ENCODE measurements around the gene KDM4B. TPM values are rescaled to one million over a fixed set of nuclear protein-coding genes. Genes with fewer than 3 reads are reported as not detected.

The KDM4B gene
- total and polyA plus RNA-seq, 4 donors = 3.2 to 19.7 (median 12.9) TPM

GRCh38 chr19:4929186-4929585 lies 39.7 kb upstream of the KDM4B start:
- Histone ChIP-seq H3K36me3 (ENCODE audit: control insufficient read depth in 4 of 4, insufficient read depth in 3 of 4, low read depth in 1 of 4, low read length in 3 of 4) (no peaks in the 10 kb centered on the region), H3K9ac (ENCODE audit: low read depth in 1 of 2, low read length in 2 of 2) (no peak overlapping the region), H3K27me3 (ENCODE audit: control insufficient read depth in 4 of 4, insufficient read depth in 4 of 4, low read length in 3 of 4) (no peaks in the 10 kb centered on the region), H3K4me1 (ENCODE audit: control insufficient read depth in 4 of 4, insufficient read depth in 4 of 4, low read length in 3 of 4) (no peaks in the 10 kb centered on the region), H3K9me3 (ENCODE audit: control insufficient read depth in 4 of 4, low read length in 3 of 4) (no peaks in the 10 kb centered on the region), H3K4me3 (ENCODE audit: low read depth in 1 of 3, low read length in 3 of 3) (no peak overlapping the region), H3K27ac (ENCODE audit: low read depth in 1 of 2, low read length in 2 of 2) (no peak overlapping the region)
- TF ChIP-seq, protein P1, sequence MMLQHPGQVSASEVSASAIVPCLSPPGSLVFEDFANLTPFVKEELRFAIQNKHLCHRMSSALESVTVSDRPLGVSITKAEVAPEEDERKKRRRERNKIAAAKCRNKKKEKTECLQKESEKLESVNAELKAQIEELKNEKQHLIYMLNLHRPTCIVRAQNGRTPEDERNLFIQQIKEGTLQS (IDR thresholded peaks at IDR 0.05) = no peak
- TF ChIP-seq MAX (IDR thresholded peaks at IDR 0.05) = no peak
- TF ChIP-seq FOXA2 (IDR thresholded peaks at IDR 0.05) = no peak
- no peak for TF ChIP-seq TAF1 (conservative IDR thresholded peaks at IDR 0.05)
- TF ChIP-seq YY1 (IDR thresholded peaks at IDR 0.05) = no peak
- no peak for TF ChIP-seq RAD21 (IDR thresholded peaks at IDR 0.05)
- no peak for TF ChIP-seq SP1 (IDR thresholded peaks at IDR 0.05)
- no peak for TF ChIP-seq NR2F2 (IDR thresholded peaks at IDR 0.05)
- no peak for TF ChIP-seq ZBTB33 (IDR thresholded peaks at IDR 0.05)
- no peak for TF ChIP-seq EGR1 (IDR thresholded peaks at IDR 0.05; ENCODE audit: low read depth in 2 of 2)
- TF ChIP-seq, protein P2, sequence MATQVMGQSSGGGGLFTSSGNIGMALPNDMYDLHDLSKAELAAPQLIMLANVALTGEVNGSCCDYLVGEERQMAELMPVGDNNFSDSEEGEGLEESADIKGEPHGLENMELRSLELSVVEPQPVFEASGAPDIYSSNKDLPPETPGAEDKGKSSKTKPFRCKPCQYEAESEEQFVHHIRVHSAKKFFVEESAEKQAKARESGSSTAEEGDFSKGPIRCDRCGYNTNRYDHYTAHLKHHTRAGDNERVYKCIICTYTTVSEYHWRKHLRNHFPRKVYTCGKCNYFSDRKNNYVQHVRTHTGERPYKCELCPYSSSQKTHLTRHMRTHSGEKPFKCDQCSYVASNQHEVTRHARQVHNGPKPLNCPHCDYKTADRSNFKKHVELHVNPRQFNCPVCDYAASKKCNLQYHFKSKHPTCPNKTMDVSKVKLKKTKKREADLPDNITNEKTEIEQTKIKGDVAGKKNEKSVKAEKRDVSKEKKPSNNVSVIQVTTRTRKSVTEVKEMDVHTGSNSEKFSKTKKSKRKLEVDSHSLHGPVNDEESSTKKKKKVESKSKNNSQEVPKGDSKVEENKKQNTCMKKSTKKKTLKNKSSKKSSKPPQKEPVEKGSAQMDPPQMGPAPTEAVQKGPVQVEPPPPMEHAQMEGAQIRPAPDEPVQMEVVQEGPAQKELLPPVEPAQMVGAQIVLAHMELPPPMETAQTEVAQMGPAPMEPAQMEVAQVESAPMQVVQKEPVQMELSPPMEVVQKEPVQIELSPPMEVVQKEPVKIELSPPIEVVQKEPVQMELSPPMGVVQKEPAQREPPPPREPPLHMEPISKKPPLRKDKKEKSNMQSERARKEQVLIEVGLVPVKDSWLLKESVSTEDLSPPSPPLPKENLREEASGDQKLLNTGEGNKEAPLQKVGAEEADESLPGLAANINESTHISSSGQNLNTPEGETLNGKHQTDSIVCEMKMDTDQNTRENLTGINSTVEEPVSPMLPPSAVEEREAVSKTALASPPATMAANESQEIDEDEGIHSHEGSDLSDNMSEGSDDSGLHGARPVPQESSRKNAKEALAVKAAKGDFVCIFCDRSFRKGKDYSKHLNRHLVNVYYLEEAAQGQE (IDR thresholded peaks at IDR 0.05) = no peak
- TF ChIP-seq GABPA (IDR thresholded peaks at IDR 0.05 in 1 of 2, conservative IDR thresholded peaks at IDR 0.05 in 1 of 2) = no peak
- no peak for TF ChIP-seq JUND (IDR thresholded peaks at IDR 0.05)
- TF ChIP-seq RXRA (IDR thresholded peaks at IDR 0.05) = no peak
- no peak for TF ChIP-seq FOXA1 (IDR thresholded peaks at IDR 0.05)
- DNase-seq (ENCODE audit: low spot score) = no peak
- WGBS = 96% methylated on average over 22 of the region's 22 CpGs

DNA sequence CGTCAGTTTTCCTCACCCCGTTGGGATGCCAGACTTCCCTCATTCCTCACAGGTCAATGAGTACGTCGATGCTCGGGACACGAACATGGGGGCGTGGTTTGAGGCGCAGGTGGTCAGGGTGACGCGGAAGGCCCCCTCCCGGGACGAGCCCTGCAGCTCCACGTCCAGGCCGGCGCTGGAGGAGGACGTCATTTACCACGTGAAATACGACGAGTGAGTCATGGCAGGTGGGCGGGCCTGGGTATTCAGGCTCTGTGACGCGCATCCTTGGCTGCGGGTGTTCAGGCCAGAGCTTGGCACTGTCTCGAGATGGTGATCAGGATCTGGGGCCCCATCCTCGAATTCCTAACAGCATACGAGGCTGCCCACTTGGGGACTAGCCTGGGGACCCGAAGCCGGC lies 38.2 kb upstream of the KDM4B start:
- DNase-seq (ENCODE audit: low spot score) = no peak
- no peak overlapping the region for H3K9ac ChIP-seq (ENCODE audit: low read depth in 1 of 2, low read length in 2 of 2)
- H3K4me3 ChIP-seq (ENCODE audit: low read depth in 1 of 3, low read length in 3 of 3) = no peak overlapping the region
- no peaks in the 10 kb centered on the region for H3K4me1 ChIP-seq (ENCODE audit: control insufficient read depth in 4 of 4, insufficient read depth in 4 of 4, low read length in 3 of 4)
- WGBS = 96% methylated on average over 28 of the region's 28 CpGs
- H3K9me3 ChIP-seq (ENCODE audit: control insufficient read depth in 4 of 4, low read length in 3 of 4) = no peaks in the 10 kb centered on the region
- no peaks in the 10 kb centered on the region for H3K27me3 ChIP-seq (ENCODE audit: control insufficient read depth in 4 of 4, insufficient read depth in 4 of 4, low read length in 3 of 4)
- no peak for TF ChIP-seq EGR1 (IDR thresholded peaks at IDR 0.05; ENCODE audit: low read depth in 2 of 2)
- no peak for TF ChIP-seq FOXA2 (IDR thresholded peaks at IDR 0.05)
- no peak for TF ChIP-seq SP1 (IDR thresholded peaks at IDR 0.05)
- TF ChIP-seq, protein P3, sequence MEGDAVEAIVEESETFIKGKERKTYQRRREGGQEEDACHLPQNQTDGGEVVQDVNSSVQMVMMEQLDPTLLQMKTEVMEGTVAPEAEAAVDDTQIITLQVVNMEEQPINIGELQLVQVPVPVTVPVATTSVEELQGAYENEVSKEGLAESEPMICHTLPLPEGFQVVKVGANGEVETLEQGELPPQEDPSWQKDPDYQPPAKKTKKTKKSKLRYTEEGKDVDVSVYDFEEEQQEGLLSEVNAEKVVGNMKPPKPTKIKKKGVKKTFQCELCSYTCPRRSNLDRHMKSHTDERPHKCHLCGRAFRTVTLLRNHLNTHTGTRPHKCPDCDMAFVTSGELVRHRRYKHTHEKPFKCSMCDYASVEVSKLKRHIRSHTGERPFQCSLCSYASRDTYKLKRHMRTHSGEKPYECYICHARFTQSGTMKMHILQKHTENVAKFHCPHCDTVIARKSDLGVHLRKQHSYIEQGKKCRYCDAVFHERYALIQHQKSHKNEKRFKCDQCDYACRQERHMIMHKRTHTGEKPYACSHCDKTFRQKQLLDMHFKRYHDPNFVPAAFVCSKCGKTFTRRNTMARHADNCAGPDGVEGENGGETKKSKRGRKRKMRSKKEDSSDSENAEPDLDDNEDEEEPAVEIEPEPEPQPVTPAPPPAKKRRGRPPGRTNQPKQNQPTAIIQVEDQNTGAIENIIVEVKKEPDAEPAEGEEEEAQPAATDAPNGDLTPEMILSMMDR (IDR thresholded peaks at IDR 0.05; ENCODE audit: low read depth, low read length, missing input control) = no peak
- TF ChIP-seq HNF4A (conservative IDR thresholded peaks at IDR 0.05) = no peak
- TF ChIP-seq, protein P2 (IDR thresholded peaks at IDR 0.05) = no peak
- no peak for TF ChIP-seq MAX (IDR thresholded peaks at IDR 0.05)
- no peak for TF ChIP-seq RXRA (IDR thresholded peaks at IDR 0.05)
- no peak for TF ChIP-seq RAD21 (IDR thresholded peaks at IDR 0.05)
- TF ChIP-seq NR2F2 (IDR thresholded peaks at IDR 0.05) = no peak
- TF ChIP-seq FOXA1 (IDR thresholded peaks at IDR 0.05) = no peak
- TF ChIP-seq HNF4G (IDR thresholded peaks at IDR 0.05) = no peak
- TF ChIP-seq, protein P1 (IDR thresholded peaks at IDR 0.05) = no peak
- no peak for TF ChIP-seq YY1 (IDR thresholded peaks at IDR 0.05)
- TF ChIP-seq TAF1 (conservative IDR thresholded peaks at IDR 0.05) = no peak
- no peak for TF ChIP-seq GABPA (IDR thresholded peaks at IDR 0.05 in 1 of 2, conservative IDR thresholded peaks at IDR 0.05 in 1 of 2)
- no peak overlapping the region for H3K27ac ChIP-seq (ENCODE audit: low read depth in 1 of 2, low read length in 2 of 2)
- no peaks in the 10 kb centered on the region for H3K36me3 ChIP-seq (ENCODE audit: control insufficient read depth in 4 of 4, insufficient read depth in 3 of 4, low read depth in 1 of 4, low read length in 3 of 4)
